Kidney (tissue), 14 donors: ENCODE data around the gene GALNT7. TPM values are rescaled to one million over a fixed set of nuclear protein-coding genes. Genes with fewer than 3 reads are reported as not detected.

ENCODE experiments used
- DNase-seq, 5 donors: peaks; one replicate each; pipeline ENCODE4 v3.0.0-alpha.2; 2013 to 2020
- FAIRE-seq: peaks from 2 replicates; lab custom pipeline; 2012; peaks lifted over from hg19 to GRCh38; lab: Jason Lieb, UNC
- H3K27ac ChIP-seq, 2 donors: one replicate each; pipeline ENCODE4 v1.7.0; 2013; ENCODE audit warnings: low read depth in 2 of 2, low read length in 2 of 2, inconsistent platforms in 1 of 2
- H3K27me3 ChIP-seq: one replicate; pipeline ENCODE4 v1.7.1; 2013; ENCODE audit warnings: low read length, inconsistent platforms; ENCODE audit not compliant: control insufficient read depth, insufficient read depth
- H3K36me3 ChIP-seq, 3 donors: one replicate each; pipeline versions ENCODE4 v1.7.0 to v1.7.1; 2013; ENCODE audit warnings: low read length in 3 of 3, control low read depth in 1 of 3, inconsistent platforms in 1 of 3; ENCODE audit not compliant: insufficient read depth in 3 of 3, control insufficient read depth in 2 of 3
- H3K4me1 ChIP-seq, 3 donors: one replicate each; pipeline versions ENCODE4 v1.7.0 to v1.7.1; 2013; ENCODE audit warnings: low read length in 3 of 3, inconsistent platforms in 1 of 3, low read depth in 1 of 3; ENCODE audit not compliant: control insufficient read depth in 2 of 3, insufficient read depth in 2 of 3
- H3K4me3 ChIP-seq, 3 donors: one replicate each; pipeline versions ENCODE4 v1.7.0 to v1.8.1; 2013; ENCODE audit warnings: low read length in 3 of 3, control low read depth in 1 of 3, inconsistent platforms in 1 of 3
- H3K9ac ChIP-seq, 3 donors: one replicate each; pipeline versions ENCODE4 v1.7.0 to v1.7.1; 2013; ENCODE audit warnings: low read length in 3 of 3, control low read depth in 1 of 3, inconsistent platforms in 1 of 3
- H3K9me3 ChIP-seq, 3 donors: one replicate each; pipeline versions ENCODE4 v1.7.0 to v1.7.1; 2013; ENCODE audit warnings: low read length in 3 of 3, control low read depth in 1 of 3, inconsistent platforms in 1 of 3; ENCODE audit not compliant: control insufficient read depth in 2 of 3, insufficient read depth in 1 of 3
- intact Hi-C: fragments of 100-400 bp; cut with DNase I; formaldehyde crosslinking; loops from one replicate; pipeline ENCODE4 v1.11.1; 2022
- polyA plus RNA-seq: library from polyadenylated mRNA; stranded (reverse); fragments of 350-450 nt; fragmentation: Illumina TruSeq; extraction: RNeasy Lipid Tissue Mini Kit (QIAGEN cat#74804); gene quantifications from one replicate; pipeline ENCODE4 v1.2.3, GENCODE V29; 2014; ENCODE audit warnings: low read depth, low replicate concordance; ENCODE audit not compliant: insufficient read depth
- total RNA-seq: library from RNA; stranded (reverse); fragmentation: NEBNext Ultra II Directional; extraction: Animal tissue kit (Norgen Biotek cat#: 25700); gene quantifications from one replicate; pipeline ENCODE4 v1.2.1, GENCODE V29; 2021
- TF ChIP-seq, protein P1 (sequence below): IDR thresholded peaks from 3 replicates; pipeline ENCODE4 v1.5.1; 2012; ENCODE audit warnings: mild to moderate bottlenecking, moderate library complexity, borderline replicate concordance; ENCODE audit not compliant: insufficient read depth; ENCODE audit errors: extremely low read depth
- donor health status: control.
- donor health status: control.
- donor health status: control.
- donor health status: control.
- donor health status: control.
- donor health status: DM: yes; HTN: yes; CAD: no.
- donor health status: Normal renal cell carcinoma (clear cell type).

Gene GALNT7
- total and polyA plus RNA-seq, 2 donors from 2014 or later = 3.8 to 25.6 TPM

GRCh38 chr4:173261052-173261451 is 92.4 kb downstream of the GALNT7 start:
- intact Hi-C loops = no loop called here
- FAIRE-seq = no peak

GRCh38 chr4:173262375-173262774 is 93.8 kb downstream of the GALNT7 start:
- H3K9ac ChIP-seq = no peak overlapping the region
- FAIRE-seq (no peak), DNase-seq (no peak)
- no peaks in the 10 kb centered on the region for H3K27me3 ChIP-seq
- no peaks in the 10 kb centered on the region for H3K4me1 ChIP-seq
- intact Hi-C loops = no loop called here
- no peaks in the 10 kb centered on the region for H3K36me3 ChIP-seq
- H3K4me3 ChIP-seq = no peak overlapping the region
- no peaks in the 10 kb centered on the region for H3K9me3 ChIP-seq
- H3K27ac ChIP-seq = no peak overlapping the region
- TF ChIP-seq, protein P1, sequence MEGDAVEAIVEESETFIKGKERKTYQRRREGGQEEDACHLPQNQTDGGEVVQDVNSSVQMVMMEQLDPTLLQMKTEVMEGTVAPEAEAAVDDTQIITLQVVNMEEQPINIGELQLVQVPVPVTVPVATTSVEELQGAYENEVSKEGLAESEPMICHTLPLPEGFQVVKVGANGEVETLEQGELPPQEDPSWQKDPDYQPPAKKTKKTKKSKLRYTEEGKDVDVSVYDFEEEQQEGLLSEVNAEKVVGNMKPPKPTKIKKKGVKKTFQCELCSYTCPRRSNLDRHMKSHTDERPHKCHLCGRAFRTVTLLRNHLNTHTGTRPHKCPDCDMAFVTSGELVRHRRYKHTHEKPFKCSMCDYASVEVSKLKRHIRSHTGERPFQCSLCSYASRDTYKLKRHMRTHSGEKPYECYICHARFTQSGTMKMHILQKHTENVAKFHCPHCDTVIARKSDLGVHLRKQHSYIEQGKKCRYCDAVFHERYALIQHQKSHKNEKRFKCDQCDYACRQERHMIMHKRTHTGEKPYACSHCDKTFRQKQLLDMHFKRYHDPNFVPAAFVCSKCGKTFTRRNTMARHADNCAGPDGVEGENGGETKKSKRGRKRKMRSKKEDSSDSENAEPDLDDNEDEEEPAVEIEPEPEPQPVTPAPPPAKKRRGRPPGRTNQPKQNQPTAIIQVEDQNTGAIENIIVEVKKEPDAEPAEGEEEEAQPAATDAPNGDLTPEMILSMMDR = no peak

More at GRCh38 chr4:173261052-173261451, 92.4 kb downstream of the GALNT7 start:
- TF ChIP-seq, protein P1 = no peak
- H3K4me1 ChIP-seq = no peaks in the 10 kb centered on the region
- no peaks in the 10 kb centered on the region for H3K27me3 ChIP-seq
- H3K36me3 ChIP-seq = no peaks in the 10 kb centered on the region
- H3K9me3 ChIP-seq = no peaks in the 10 kb centered on the region
- no peak overlapping the region for H3K27ac ChIP-seq
- no peak for DNase-seq
- H3K4me3 ChIP-seq = no peak overlapping the region
- no peak overlapping the region for H3K9ac ChIP-seq

DNA sequence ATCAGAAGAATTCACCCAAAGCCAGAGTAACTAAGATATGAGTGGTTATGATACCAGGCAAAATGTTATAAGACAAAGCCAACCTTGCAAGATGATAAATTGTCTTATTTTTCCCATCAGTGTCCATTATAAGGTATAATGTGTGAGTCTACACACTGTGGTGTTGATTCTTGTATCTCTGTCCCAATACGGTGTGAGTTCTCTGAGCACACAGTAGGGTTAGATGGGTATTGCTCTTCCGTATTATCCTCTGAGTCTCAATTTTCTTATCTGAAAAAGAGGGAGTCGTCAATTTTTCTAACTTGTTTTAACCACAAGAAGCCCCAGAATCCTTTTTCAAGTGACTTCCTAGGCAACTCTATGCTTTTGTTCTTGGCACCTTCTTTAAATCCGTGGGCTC is 95.6 kb downstream of the GALNT7 start:
- intact Hi-C loops = no loop called here
- no peaks in the 10 kb centered on the region for H3K9me3 ChIP-seq
- H3K36me3 ChIP-seq = no peaks in the 10 kb centered on the region
- H3K27ac ChIP-seq = no peak overlapping the region
- H3K27me3 ChIP-seq = no peaks in the 10 kb centered on the region
- FAIRE-seq = no peak
- no peak for DNase-seq
- H3K9ac ChIP-seq = no peak overlapping the region
- TF ChIP-seq, protein P1 = no peak
- no peak overlapping the region for H3K4me3 ChIP-seq
- no peaks in the 10 kb centered on the region for H3K4me1 ChIP-seq

DNA sequence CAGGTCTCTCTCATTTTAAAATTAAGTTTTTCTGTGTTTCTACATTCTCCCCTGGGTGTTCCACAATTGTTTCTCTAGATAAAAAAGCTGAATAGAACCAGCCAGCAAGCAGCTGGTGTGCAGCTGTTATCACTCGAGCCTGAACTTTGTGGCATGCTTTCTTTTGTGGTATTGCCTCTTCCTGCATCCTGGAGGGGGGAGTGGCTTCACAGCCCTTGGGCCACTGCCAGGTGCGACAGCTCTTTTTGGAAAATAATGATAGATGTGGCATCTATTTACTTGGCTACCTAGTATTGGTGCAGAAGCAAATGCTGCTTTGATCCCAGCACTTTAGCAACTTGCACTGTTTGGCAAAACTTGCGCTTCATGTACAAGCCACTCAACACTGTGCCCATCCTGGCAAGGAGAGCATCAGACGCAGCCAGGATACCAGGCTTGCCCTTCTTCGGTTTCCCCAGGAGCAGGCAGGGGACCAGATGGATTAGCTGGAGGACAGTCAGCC is 96.1 kb downstream of the GALNT7 start:
- intact Hi-C loops = no loop called here
- Histone ChIP-seq H3K27me3 (no peaks in the 10 kb centered on the region), H3K9ac (no peak overlapping the region), H3K4me3 (no peak overlapping the region), H3K9me3 (no peaks in the 10 kb centered on the region), H3K4me1 (no peaks in the 10 kb centered on the region), H3K36me3 (no peaks in the 10 kb centered on the region), H3K27ac (no peak overlapping the region)
- DNase-seq (peak in 4 of 5 donors; percentile 45 to 79 (median 59)), FAIRE-seq (no peak)
- TF ChIP-seq, protein P1 = no peak
